ENCODE measurements around the gene NPC1. TPM values are rescaled to one million over a fixed set of nuclear protein-coding genes. Genes with fewer than 3 reads are reported as not detected.

The NPC1 gene
- total and polyA plus RNA-seq, 3 donors from 2014 or later: 36.8 to 83.2 (median 66.8) TPM

DNA sequence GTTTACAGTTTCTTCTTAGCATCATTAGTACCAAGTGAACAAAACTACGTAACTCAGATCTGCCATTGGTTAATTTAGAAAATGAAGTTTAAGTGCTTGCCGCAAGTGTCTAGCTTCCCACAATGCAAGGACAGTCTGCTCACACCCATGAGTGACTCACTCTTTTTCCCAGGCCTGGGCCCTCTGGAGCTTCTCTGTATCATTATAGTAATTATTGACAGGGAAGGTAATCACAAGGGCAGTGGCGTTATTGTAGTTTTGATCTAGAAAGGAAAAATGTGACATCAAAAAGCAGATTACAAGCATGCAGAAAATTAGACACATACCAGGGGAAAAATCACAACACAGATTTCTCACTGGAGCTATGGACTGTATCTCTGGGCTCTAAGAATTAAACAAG, 38.5 kb downstream of the NPC1 start:
- Histone ChIP-seq H3K4me3 (no peak overlapping the region), H3K27me3 (no peaks in the 10 kb centered on the region), H3K9me3 (no peaks in the 10 kb centered on the region), H3K36me3 (ENCODE audit: low read depth, missing control alignments) (no peaks in the 10 kb centered on the region), H3K27ac (no peak overlapping the region), H3K4me1 (peaks cover under 1% of the 10 kb centered on the region)
- 75 to 76% methylated on average over 3 of the region's 3 CpGs for WGBS, 2 donors
- intact Hi-C loops (cut with DNase I; ENCODE audit: low total_unique reads): no loop called here
- TF ChIP-seq, protein P1, sequence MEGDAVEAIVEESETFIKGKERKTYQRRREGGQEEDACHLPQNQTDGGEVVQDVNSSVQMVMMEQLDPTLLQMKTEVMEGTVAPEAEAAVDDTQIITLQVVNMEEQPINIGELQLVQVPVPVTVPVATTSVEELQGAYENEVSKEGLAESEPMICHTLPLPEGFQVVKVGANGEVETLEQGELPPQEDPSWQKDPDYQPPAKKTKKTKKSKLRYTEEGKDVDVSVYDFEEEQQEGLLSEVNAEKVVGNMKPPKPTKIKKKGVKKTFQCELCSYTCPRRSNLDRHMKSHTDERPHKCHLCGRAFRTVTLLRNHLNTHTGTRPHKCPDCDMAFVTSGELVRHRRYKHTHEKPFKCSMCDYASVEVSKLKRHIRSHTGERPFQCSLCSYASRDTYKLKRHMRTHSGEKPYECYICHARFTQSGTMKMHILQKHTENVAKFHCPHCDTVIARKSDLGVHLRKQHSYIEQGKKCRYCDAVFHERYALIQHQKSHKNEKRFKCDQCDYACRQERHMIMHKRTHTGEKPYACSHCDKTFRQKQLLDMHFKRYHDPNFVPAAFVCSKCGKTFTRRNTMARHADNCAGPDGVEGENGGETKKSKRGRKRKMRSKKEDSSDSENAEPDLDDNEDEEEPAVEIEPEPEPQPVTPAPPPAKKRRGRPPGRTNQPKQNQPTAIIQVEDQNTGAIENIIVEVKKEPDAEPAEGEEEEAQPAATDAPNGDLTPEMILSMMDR (IDR thresholded peaks at IDR 0.05): no peak
- TF ChIP-seq POLR2A (IDR thresholded peaks at IDR 0.05): no peak
- no peak for DNase-seq

DNA sequence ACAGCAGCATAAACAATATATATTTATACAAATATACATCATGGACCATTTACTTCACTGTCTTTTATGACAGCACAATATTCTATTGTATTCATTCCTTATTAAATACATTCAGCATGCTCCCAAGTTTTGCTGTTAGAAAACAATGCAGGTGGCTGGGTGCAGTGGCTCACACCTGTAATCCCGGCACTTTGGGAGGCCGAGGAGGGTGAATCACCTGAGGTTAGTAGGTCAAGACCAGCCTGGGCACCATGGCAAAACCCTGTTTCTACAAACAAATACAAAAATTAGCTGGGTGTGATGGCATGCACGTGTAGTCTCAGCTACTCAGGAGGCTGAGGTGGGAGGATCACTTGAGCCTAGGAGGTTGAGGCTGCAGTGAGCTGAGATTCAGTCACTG, 39.0 kb downstream of the NPC1 start:
- H3K27ac ChIP-seq: no peak overlapping the region
- no peak overlapping the region for H3K4me3 ChIP-seq
- WGBS, 2 donors: 78 to 90% methylated on average over 3 of the region's 3 CpGs
- H3K27me3 ChIP-seq: no peaks in the 10 kb centered on the region
- peaks cover 6% of the 10 kb centered on the region for H3K4me1 ChIP-seq
- no peak for TF ChIP-seq POLR2A (IDR thresholded peaks at IDR 0.05)
- TF ChIP-seq, protein P1 (IDR thresholded peaks at IDR 0.05): no peak
- no peaks in the 10 kb centered on the region for H3K9me3 ChIP-seq
- H3K36me3 ChIP-seq (ENCODE audit: low read depth, missing control alignments): no peaks in the 10 kb centered on the region
- intact Hi-C loops (cut with DNase I; ENCODE audit: low total_unique reads): no loop called here
- DNase-seq: no peak

DNA sequence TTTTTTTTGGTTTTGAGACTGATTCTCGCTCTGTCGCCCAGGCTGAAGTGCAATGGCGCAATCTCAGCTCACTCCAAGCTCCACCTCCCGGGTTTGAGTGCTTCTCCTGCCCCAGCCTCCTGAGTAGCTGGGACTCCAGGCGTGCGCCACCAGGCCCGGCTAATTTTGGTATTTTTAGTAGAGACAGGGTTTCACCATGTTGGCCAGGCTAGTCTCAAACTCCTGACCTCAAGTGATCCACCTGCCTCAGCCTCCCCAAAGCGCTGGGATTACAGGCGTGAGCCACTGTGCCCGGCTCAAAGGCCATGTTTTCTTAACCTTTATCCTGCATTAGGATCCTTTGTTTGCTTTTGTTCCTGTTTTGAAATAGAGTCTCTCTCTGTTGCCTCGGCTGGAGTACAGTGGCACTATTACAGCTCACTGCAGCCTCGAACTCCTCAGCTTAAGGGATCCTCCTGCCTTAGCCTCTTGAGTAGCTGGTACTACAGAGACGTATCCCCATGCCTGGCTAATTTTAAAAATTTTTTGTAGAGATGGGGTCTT, 41.0 kb downstream of the NPC1 start:
- no peak overlapping the region for H3K27ac ChIP-seq
- H3K9me3 ChIP-seq: no peaks in the 10 kb centered on the region
- H3K36me3 ChIP-seq (ENCODE audit: low read depth, missing control alignments): no peaks in the 10 kb centered on the region
- H3K4me1 ChIP-seq: peaks cover 23% of the 10 kb centered on the region
- no peaks in the 10 kb centered on the region for H3K27me3 ChIP-seq
- 93 to 96% methylated on average over 13 of the region's 13 CpGs for WGBS, 2 donors
- TF ChIP-seq, protein P1 (IDR thresholded peaks at IDR 0.05): no peak
- TF ChIP-seq POLR2A (IDR thresholded peaks at IDR 0.05): no peak
- DNase-seq: no peak
- no peak overlapping the region for H3K4me3 ChIP-seq
- intact Hi-C loops (cut with DNase I; ENCODE audit: low total_unique reads): no loop called here

DNA sequence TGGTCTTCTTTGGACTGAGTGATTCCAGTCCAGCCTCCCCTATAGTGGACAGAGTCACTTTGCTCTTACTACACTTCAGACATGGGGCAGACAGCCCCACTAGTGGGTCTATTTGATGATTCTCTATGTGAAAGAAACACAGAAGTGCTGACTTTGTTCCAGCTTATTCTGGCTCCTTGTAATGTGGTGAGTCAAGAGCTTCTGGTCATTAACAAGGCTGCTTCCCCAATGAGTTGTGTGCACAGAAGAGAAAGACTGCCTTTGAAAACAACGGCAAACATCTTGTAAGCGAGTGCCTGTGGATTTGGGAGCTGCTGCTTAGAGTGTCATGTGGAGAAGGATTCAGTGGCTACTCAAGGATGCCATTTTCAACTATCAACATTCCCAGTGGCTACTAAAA, 43.8 kb downstream of the NPC1 start:
- intact Hi-C loops (cut with DNase I; ENCODE audit: low total_unique reads): no loop called here
- 84 to 85% methylated on average over 2 of the region's 2 CpGs for WGBS, 2 donors

More for the DNA sequence above, 43.8 kb downstream of the NPC1 start:
- H3K4me3 ChIP-seq: no peak overlapping the region
- H3K9me3 ChIP-seq: no peaks in the 10 kb centered on the region
- DNase-seq: no peak
- TF ChIP-seq, protein P1 (IDR thresholded peaks at IDR 0.05): no peak
- no peak for TF ChIP-seq POLR2A (IDR thresholded peaks at IDR 0.05)
- no peaks in the 10 kb centered on the region for H3K27me3 ChIP-seq
- H3K36me3 ChIP-seq (ENCODE audit: low read depth, missing control alignments): no peaks in the 10 kb centered on the region
- peak overlapping the region in 1 of 2 donors; percentile 65 for H3K27ac ChIP-seq
- peaks cover 32% of the 10 kb centered on the region for H3K4me1 ChIP-seq
